Ishikawa (cell line): ENCODE measurements around the gene SLC5A9.

Experiments used
- EGR1 ChIP-seq: IDR thresholded peaks from 2 replicates; pipeline ENCODE4 v1.6.1; 2012
- REST ChIP-seq: IDR thresholded peaks from 2 replicates; pipeline ENCODE4 v1.6.1; 2012; ENCODE audit warnings: low read depth, mild to moderate bottlenecking

- TF ChIP-seq REST = no peak
- no peak for TF ChIP-seq EGR1
Observed at GRCh38 chr1:48181669-48182367, 40.7 kb upstream of the SLC5A9 start.
